SK-N-SH (cell line): Measurements from ENCODE around the gene GPR146.

Source experiments
- CTCF ChIP-seq: fragments of 200-600 bp; sonication (generic); IDR thresholded peaks from 2 replicates; pipeline ENCODE4 v1.6.1; 2017; ENCODE audit warnings: antibody characterized with exemption, mild to moderate bottlenecking, moderate library complexity
- USF2 ChIP-seq: fragments of 150-350 bp; IDR thresholded peaks from 2 replicates; pipeline ENCODE4 v1.6.1; 2017; ENCODE audit warnings: antibody characterized with exemption, low read length, low read depth, borderline replicate concordance

- TF ChIP-seq CTCF (no peak), USF2 (no peak)
Measured at GRCh38 chr7:1083729-1084657, 39.6 kb downstream of the GPR146 start.
